ENCODE results near the gene LRRC56. TPM values are rescaled to one million over a fixed set of nuclear protein-coding genes. Genes with fewer than 3 reads are reported as not detected.

LRRC56 gene
- polyA plus RNA-seq, 2 of the 4 experiments (the other 2 are of a cell fraction), result 0.32 to 1.0 TPM

- TF ChIP-seq BHLHE40 (IDR thresholded peaks at IDR 0.05; ENCODE audit: low read depth, low read length) (no peak), MAX (IDR thresholded peaks at IDR 0.05) (no peak), KDM5A (IDR thresholded peaks at IDR 0.05) (no peak)
These were observed 46.0 kb upstream of the LRRC56 start (continued) for GRCh38 chr11:491358-491757.

- TF ChIP-seq PHF8 (IDR thresholded peaks at IDR 0.05; ENCODE audit: borderline replicate concordance, low read depth) (no peak), MYC (IDR thresholded peaks at IDR 0.05; ENCODE audit: borderline replicate concordance, low read length) (no peak), EP300 (IDR thresholded peaks at IDR 0.05) (no peak), ATOH8 (CRISPR knock-in tag; IDR thresholded peaks at IDR 0.05; ENCODE audit: low read depth) (no peak), JUNB (IDR thresholded peaks at IDR 0.05) (no peak), NPAS2 (CRISPR knock-in tag; IDR thresholded peaks at IDR 0.05; ENCODE audit: borderline replicate concordance) (no peak), CHD2 (IDR thresholded peaks at IDR 0.05; ENCODE audit: low read length, partially characterized antibody) (no peak), FOXS1 (CRISPR knock-in tag; IDR thresholded peaks at IDR 0.05) (no peak), E2F6 (IDR thresholded peaks at IDR 0.05; ENCODE audit: borderline replicate concordance, low read depth) (no peak), TFCP2L1 (CRISPR knock-in tag; IDR thresholded peaks at IDR 0.05) (no peak), CEBPB (IDR thresholded peaks at IDR 0.05) (no peak), RAD21 (conservative IDR thresholded peaks at IDR 0.05 in 1 of 2, IDR thresholded peaks at IDR 0.05 in 1 of 2) (no peak), TP53 (CRISPR knock-in tag; IDR thresholded peaks at IDR 0.05) (no peak), ZNF302 (CRISPR knock-in tag; IDR thresholded peaks at IDR 0.05) (no peak), MAZ (IDR thresholded peaks at IDR 0.05; ENCODE audit: borderline replicate concordance, low read depth, low read length) (no peak), ZSCAN20 (CRISPR knock-in tag; IDR thresholded peaks at IDR 0.05) (no peak)
- ChIA-PET CTCF (interaction anchor here (1.5 to 2.3 kb wide), 5 partner anchors 11 to 44 kb away, joined by 4 to 7 read pairs (median 7); no protein-coding TSS in a partner anchor), POLR2A (interaction anchor here (0.7 kb wide), 1 partner anchor 14 kb away, joined by 3 read pairs; no protein-coding TSS in a partner anchor)
- no peaks in the 10 kb centered on the region for H3K4me1 ChIP-seq
- DNase-seq (ENCODE audit: low read depth in 1 of 2, low spot score in 1 of 2), result no peak
- no peak for ATAC-seq
- H3K27ac ChIP-seq, result no peak overlapping the region
- no peak for FAIRE-seq
- no peaks in the 10 kb centered on the region for H3K9me3 ChIP-seq
- H3K4me2 ChIP-seq, result no peak overlapping the region
- no peak overlapping the region for H3K4me3 ChIP-seq
- 90% methylated on average over 24 of the region's 32 CpGs for WGBS (ENCODE audit: missing lambda C conversion rate)
These were observed 44.7 kb upstream of the LRRC56 start for GRCh38 chr11:492427-493226.

- peak; percentile 1 to 7; a peak in 2 of 6 replicates for ATAC-seq
- Histone ChIP-seq H3K9me3 (no peaks in the 10 kb centered on the region), H3K4me2 (no peak overlapping the region), H3K27ac (no peak overlapping the region), H3K4me1 (no peaks in the 10 kb centered on the region), H3K4me3 (no peak overlapping the region)
- WGBS (ENCODE audit: missing lambda C conversion rate), result 94% methylated on average over 28 of the region's 37 CpGs
- ChIA-PET CTCF (interaction anchor here (1.1 kb wide), 1 partner anchor 46 kb away, joined by 5 read pairs; no protein-coding TSS in a partner anchor), POLR2A (no interaction called here)
- no peak for FAIRE-seq
- no peak for DNase-seq (ENCODE audit: low read depth in 1 of 2, low spot score in 1 of 2)
- TF ChIP-seq CBX2 (IDR thresholded peaks at IDR 0.05; ENCODE audit: borderline replicate concordance, low read depth) (no peak), ZNF302 (CRISPR knock-in tag; IDR thresholded peaks at IDR 0.05) (no peak), FOSL2 (IDR thresholded peaks at IDR 0.05) (no peak), FOSL2 (CRISPR knock-in tag; IDR thresholded peaks at IDR 0.05) (no peak), HOXB13 (CRISPR knock-in tag; IDR thresholded peaks at IDR 0.05; ENCODE audit: low read depth) (no peak), CEBPB (IDR thresholded peaks at IDR 0.05) (no peak), FOXS1 (CRISPR knock-in tag; IDR thresholded peaks at IDR 0.05) (no peak), POLR2AphosphoS2 (conservative IDR thresholded peaks at IDR 0.05; ENCODE audit: low read length) (no peak), HDAC2 (IDR thresholded peaks at IDR 0.05) (no peak), CTCF (IDR thresholded peaks at IDR 0.05) (no peak), ZFP36 (IDR thresholded peaks at IDR 0.05; ENCODE audit: borderline replicate concordance, partially characterized antibody) (no peak), MAZ (IDR thresholded peaks at IDR 0.05; ENCODE audit: borderline replicate concordance, low read depth, low read length) (no peak), KDM1A (IDR thresholded peaks at IDR 0.05; ENCODE audit: low read depth) (no peak), PBX3 (IDR thresholded peaks at IDR 0.05) (no peak)
These were observed 42.4 kb upstream of the LRRC56 start for GRCh38 chr11:494761-495536.
